ENCODE results near the gene SKAP2.

Gene SKAP2

DNA sequence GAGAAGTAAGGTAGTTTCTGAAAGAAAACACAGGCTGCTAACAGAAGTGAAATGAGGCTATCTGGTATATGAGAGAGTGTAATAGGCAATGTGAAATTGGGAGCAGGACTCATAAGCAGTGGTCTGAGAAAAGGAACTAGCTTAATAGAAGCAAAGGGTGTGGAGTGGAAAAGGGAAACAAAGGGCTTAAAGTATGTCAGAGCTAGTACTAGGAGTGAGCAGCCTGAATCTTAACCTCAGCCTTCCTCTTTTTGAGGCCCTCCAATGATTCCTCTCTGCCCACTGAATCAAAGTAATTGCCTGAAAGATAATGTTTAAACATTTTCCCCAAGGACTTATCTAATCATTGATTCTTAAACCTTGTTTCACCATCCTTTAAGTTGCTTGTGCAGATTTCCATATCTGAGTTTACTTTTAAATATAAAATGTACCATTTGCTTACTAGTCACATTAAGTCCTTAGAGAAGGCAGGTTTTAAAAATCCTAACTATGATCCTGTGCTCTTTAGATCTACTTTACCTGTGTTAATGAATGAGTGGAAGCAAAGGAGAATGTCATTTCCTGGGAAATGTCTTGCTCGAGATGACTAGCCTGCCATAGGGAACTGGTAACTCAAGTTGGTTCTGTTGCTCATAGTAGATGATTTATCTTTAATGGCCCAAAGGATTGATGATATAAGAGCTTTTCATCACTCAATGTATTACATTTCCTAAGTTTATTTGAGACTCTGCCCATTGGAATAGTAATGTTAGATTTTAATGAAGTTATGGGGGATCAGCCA lies 155.0 kb downstream of the SKAP2 start:
- ATAC-seq (replicated peaks), result no peak
- no peak for DNase-seq
- Mint-ChIP-seq H3K36me3 (ENCODE audit: insufficient read depth) (no peaks in the 10 kb centered on the region), H3K27me3 (no peaks in the 10 kb centered on the region), H3K4me3 (no peak overlapping the region), H3K4me1 (ENCODE audit: low read depth in 2 of 2) (no peaks in the 10 kb centered on the region), H3K9me3 (no peaks in the 10 kb centered on the region), H3K27ac (no peak overlapping the region)

DNA sequence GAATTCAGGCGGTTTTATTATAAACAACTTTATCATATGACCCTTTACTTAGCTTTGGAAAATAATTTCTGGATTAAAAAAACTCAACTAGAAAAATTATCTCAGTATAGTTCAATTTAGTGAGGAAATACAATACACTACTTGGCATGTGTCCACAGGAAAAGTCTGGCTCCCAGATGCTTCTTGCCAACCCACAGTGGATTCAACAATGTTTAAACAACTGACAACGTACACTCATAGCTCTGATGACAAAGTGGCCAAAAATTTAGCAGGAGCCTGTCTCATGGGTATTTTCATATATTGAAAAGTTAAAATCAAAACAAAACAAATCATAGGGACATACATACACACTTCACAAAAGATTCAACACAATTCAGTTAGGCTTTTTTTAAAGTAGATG lies 158.8 kb downstream of the SKAP2 start:
- H3K27me3 Mint-ChIP-seq, result no peaks in the 10 kb centered on the region
- no peak overlapping the region for H3K27ac Mint-ChIP-seq
- H3K9me3 Mint-ChIP-seq, result no peaks in the 10 kb centered on the region
- peaks cover 2% of the 10 kb centered on the region for H3K36me3 Mint-ChIP-seq (ENCODE audit: insufficient read depth)
- no peak overlapping the region for H3K4me3 Mint-ChIP-seq
- ATAC-seq (replicated peaks) (no peak), DNase-seq (no peak)
- H3K4me1 Mint-ChIP-seq (ENCODE audit: low read depth in 2 of 2), result no peaks in the 10 kb centered on the region

GRCh38 chr7:26704786-26705185 lies 159.6 kb downstream of the SKAP2 start:
- no peaks in the 10 kb centered on the region for H3K27me3 Mint-ChIP-seq
- no peak overlapping the region for H3K4me3 Mint-ChIP-seq
- DNase-seq (no peak), ATAC-seq (replicated peaks) (no peak)
- H3K27ac Mint-ChIP-seq, result no peak overlapping the region
- peaks cover 2% of the 10 kb centered on the region for H3K36me3 Mint-ChIP-seq (ENCODE audit: insufficient read depth)
- no peaks in the 10 kb centered on the region for H3K4me1 Mint-ChIP-seq (ENCODE audit: low read depth in 2 of 2)
- no peaks in the 10 kb centered on the region for H3K9me3 Mint-ChIP-seq

DNA sequence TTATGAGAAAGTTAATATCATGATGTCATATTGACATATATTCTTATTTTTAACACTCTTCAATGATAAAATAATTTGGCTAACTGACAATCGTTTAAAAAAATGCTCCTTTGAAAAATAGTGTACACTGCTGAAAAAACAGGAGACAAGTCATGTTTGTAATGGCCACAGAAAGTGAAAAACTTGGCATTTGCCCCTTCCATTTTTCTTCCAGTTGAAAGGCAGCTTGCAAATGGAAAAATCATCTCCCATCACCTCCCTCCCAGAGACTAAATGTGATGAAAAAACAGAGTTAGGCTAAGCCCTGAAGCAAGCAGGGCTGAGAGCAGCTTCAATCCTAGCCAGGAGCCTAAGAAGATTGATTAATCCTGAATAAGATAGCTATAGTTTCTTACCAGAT lies 160.4 kb downstream of the SKAP2 start:
- no peaks in the 10 kb centered on the region for H3K4me1 Mint-ChIP-seq (ENCODE audit: low read depth in 2 of 2)
- no peaks in the 10 kb centered on the region for H3K9me3 Mint-ChIP-seq
- H3K4me3 Mint-ChIP-seq, result no peak overlapping the region
- no peak overlapping the region for H3K27ac Mint-ChIP-seq
- H3K36me3 Mint-ChIP-seq (ENCODE audit: insufficient read depth), result peaks cover 2% of the 10 kb centered on the region
- H3K27me3 Mint-ChIP-seq, result no peaks in the 10 kb centered on the region
- ATAC-seq (replicated peaks), result no peak
- no peak for DNase-seq

DNA sequence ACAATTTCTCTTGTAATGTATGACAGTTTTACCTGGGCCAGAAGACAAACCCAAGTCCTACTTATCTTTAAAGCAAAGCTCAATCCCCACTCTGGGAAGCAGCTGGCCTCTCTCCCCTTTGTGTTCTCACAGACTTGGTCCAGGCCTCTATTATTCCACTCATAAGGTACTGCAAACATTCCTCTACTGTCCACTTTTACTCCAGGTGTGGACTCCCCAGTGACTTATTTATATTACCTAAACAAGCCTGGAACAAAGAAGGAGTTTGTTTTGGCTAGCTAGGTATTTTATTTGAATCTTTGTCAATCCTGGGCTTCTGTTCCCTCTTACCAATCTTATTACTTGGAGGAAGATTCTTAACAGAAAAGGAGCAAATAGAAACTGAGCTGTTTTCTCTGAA lies 163.5 kb downstream of the SKAP2 start:
- Mint-ChIP-seq H3K9me3 (no peaks in the 10 kb centered on the region), H3K4me3 (no peak overlapping the region), H3K36me3 (ENCODE audit: insufficient read depth) (peaks cover 2% of the 10 kb centered on the region), H3K4me1 (ENCODE audit: low read depth in 2 of 2) (no peaks in the 10 kb centered on the region), H3K27me3 (no peaks in the 10 kb centered on the region), H3K27ac (no peak overlapping the region)
- no peak for ATAC-seq (replicated peaks)
- no peak for DNase-seq

DNA sequence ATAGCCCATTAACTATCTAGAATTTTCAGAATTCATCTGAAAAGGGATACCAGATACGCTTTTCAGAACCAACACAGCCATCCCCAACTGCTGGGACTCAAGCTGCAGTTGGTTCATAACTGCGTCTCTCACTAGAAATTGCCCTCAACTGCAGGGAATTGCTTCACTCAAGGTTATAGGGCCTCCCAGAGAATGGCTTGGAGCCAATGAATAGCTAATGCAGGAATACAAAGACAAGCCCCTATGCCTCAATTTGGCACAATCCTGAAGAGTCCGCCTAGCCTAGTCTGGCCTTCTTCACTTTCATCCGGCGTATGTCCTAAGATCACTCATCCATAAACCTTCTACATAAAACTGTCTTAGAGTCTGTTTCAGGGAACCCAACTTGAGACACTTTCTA lies 164.0 kb downstream of the SKAP2 start:
- no peaks in the 10 kb centered on the region for H3K27me3 Mint-ChIP-seq
- DNase-seq (no peak), ATAC-seq (replicated peaks) (no peak)
- no peaks in the 10 kb centered on the region for H3K9me3 Mint-ChIP-seq
- peaks cover 2% of the 10 kb centered on the region for H3K36me3 Mint-ChIP-seq (ENCODE audit: insufficient read depth)
- no peak overlapping the region for H3K27ac Mint-ChIP-seq
- no peaks in the 10 kb centered on the region for H3K4me1 Mint-ChIP-seq (ENCODE audit: low read depth in 2 of 2)
- H3K4me3 Mint-ChIP-seq, result no peak overlapping the region

DNA sequence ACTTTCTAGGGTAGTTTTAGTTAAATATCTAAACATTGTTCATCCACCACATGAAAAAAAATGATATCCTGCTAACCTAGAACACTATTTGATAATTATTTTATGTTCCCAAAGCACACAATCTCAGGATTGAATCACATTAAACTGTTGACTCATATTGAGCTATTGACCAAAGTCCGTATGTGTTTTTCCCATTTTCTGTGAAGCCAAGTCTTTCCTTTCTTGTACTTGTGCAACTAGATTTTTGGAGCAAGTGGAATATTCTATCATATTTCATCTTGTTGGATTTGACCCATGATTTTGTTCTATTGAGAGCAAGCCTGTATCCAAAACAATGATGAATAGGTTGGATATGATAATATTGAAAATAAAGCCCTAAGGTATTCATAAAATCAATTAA lies 164.6 kb downstream of the SKAP2 start:
- H3K27ac Mint-ChIP-seq, result no peak overlapping the region
- peaks cover 2% of the 10 kb centered on the region for H3K36me3 Mint-ChIP-seq (ENCODE audit: insufficient read depth)
- ATAC-seq (replicated peaks) (no peak), DNase-seq (no peak)
- H3K27me3 Mint-ChIP-seq, result no peaks in the 10 kb centered on the region
- H3K4me3 Mint-ChIP-seq, result no peak overlapping the region
- H3K4me1 Mint-ChIP-seq (ENCODE audit: low read depth in 2 of 2), result no peaks in the 10 kb centered on the region
- no peaks in the 10 kb centered on the region for H3K9me3 Mint-ChIP-seq

GRCh38 chr7:26698806-26699205 lies 165.6 kb downstream of the SKAP2 start:
- H3K27ac Mint-ChIP-seq, result no peak overlapping the region
- H3K27me3 Mint-ChIP-seq, result no peaks in the 10 kb centered on the region
- DNase-seq (no peak), ATAC-seq (replicated peaks) (no peak)
- H3K36me3 Mint-ChIP-seq (ENCODE audit: insufficient read depth), result peaks cover 2% of the 10 kb centered on the region
- no peaks in the 10 kb centered on the region for H3K9me3 Mint-ChIP-seq
- no peak overlapping the region for H3K4me3 Mint-ChIP-seq
- H3K4me1 Mint-ChIP-seq (ENCODE audit: low read depth in 2 of 2), result no peaks in the 10 kb centered on the region

GRCh38 chr7:26698194-26698593 lies 166.2 kb downstream of the SKAP2 start:
- Mint-ChIP-seq H3K36me3 (ENCODE audit: insufficient read depth) (peaks cover 2% of the 10 kb centered on the region), H3K9me3 (no peaks in the 10 kb centered on the region), H3K4me3 (no peak overlapping the region), H3K27me3 (no peaks in the 10 kb centered on the region), H3K27ac (no peak overlapping the region), H3K4me1 (ENCODE audit: low read depth in 2 of 2) (no peaks in the 10 kb centered on the region)
- no peak for ATAC-seq (replicated peaks)
- DNase-seq, result no peak

- ATAC-seq (replicated peaks), result no peak
- Mint-ChIP-seq H3K27me3 (no peaks in the 10 kb centered on the region), H3K36me3 (ENCODE audit: insufficient read depth) (no peaks in the 10 kb centered on the region), H3K9me3 (no peaks in the 10 kb centered on the region), H3K4me1 (ENCODE audit: low read depth in 2 of 2) (no peaks in the 10 kb centered on the region), H3K27ac (no peak overlapping the region), H3K4me3 (no peak overlapping the region)
- no peak for DNase-seq
Measured at GRCh38 chr7:26696978-26697377, 167.4 kb downstream of the SKAP2 start.

GRCh38 chr7:26696161-26696560 lies 168.2 kb downstream of the SKAP2 start:
- Mint-ChIP-seq H3K9me3 (no peaks in the 10 kb centered on the region), H3K36me3 (ENCODE audit: insufficient read depth) (no peaks in the 10 kb centered on the region), H3K27me3 (no peaks in the 10 kb centered on the region), H3K27ac (no peak overlapping the region), H3K4me1 (ENCODE audit: low read depth in 2 of 2) (peaks cover 0 to 5% of the 10 kb centered on the region in 2 donors), H3K4me3 (no peak overlapping the region)
- DNase-seq (no peak), ATAC-seq (replicated peaks) (no peak)

DNA sequence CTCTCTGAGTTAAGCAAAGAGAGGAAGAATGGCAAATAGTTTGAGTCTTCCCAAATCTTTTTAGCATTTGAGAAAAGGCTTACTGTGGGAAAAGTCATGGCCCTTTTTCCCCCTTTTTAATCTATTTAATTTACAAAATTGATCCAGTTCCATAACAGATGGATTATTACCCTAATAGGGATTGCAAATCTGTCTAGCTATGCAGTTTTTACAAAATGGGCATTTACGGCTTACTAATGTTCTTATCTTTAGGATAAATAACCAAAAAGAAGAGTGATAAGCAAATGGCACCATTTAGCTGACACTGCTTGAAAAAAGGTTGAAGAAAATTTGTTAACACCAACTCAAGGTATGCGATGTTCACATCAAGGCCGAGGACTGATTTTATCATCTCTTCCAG lies 169.7 kb downstream of the SKAP2 start:
- H3K36me3 Mint-ChIP-seq (ENCODE audit: insufficient read depth), result no peaks in the 10 kb centered on the region
- no peaks in the 10 kb centered on the region for H3K9me3 Mint-ChIP-seq
- H3K27me3 Mint-ChIP-seq, result no peaks in the 10 kb centered on the region

DNA sequence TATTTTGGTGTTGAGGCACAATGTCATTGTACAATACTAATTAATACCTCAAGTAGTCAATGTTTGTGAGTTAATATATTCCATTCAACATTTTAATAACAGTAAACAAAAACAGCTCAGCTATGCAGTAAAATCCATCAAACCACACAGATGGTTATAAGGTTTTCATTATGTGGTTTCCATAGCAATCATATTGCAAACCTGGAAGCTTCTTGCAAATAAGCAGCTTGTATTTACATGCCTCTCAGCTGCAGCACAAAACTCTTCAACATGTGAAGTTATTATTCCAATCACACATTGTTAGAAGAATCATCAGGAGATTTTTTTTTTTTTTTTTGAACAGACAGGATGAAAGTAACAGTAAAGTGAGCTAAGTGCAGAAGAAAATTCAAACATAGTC lies 170.2 kb downstream of the SKAP2 start:
- H3K9me3 Mint-ChIP-seq, result no peaks in the 10 kb centered on the region
- no peak overlapping the region for H3K4me3 Mint-ChIP-seq
- H3K36me3 Mint-ChIP-seq (ENCODE audit: insufficient read depth), result no peaks in the 10 kb centered on the region
- H3K27me3 Mint-ChIP-seq, result no peaks in the 10 kb centered on the region
- H3K4me1 Mint-ChIP-seq (ENCODE audit: low read depth in 2 of 2), result peaks cover 0 to 5% of the 10 kb centered on the region in 2 donors
- no peak overlapping the region for H3K27ac Mint-ChIP-seq
- ATAC-seq (replicated peaks) (no peak), DNase-seq (no peak)

More for the DNA sequence above, 169.7 kb downstream of the SKAP2 start:
- H3K4me1 Mint-ChIP-seq (ENCODE audit: low read depth in 2 of 2), result peaks cover 0 to 5% of the 10 kb centered on the region in 2 donors
- H3K27ac Mint-ChIP-seq, result no peak overlapping the region
- DNase-seq, result no peak
- no peak for ATAC-seq (replicated peaks)
- H3K4me3 Mint-ChIP-seq, result no peak overlapping the region

DNA sequence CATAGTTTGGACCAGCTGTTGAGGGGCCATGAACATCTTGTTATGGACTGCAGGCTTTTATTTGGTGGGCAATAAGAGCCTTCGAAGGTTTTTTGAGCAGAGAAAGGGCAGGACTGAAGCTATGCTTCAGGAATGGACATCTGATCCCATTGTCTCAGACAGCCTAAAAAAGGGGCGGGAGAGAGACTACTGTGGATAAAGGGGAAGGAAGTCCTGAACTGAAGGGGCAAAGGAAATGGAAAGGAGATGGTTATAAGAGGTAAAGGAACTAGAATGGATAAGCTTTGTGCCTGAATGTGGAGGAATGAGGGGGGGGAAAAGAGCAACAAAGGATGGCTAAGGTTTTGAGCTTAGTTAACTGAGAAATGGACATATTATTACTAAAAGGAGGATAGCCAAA lies 172.5 kb downstream of the SKAP2 start:
- Mint-ChIP-seq H3K4me3 (no peak overlapping the region), H3K36me3 (ENCODE audit: insufficient read depth) (no peaks in the 10 kb centered on the region), H3K9me3 (no peaks in the 10 kb centered on the region), H3K27ac (peak overlapping the region in 1 of 2 donors; percentile 2), H3K4me1 (ENCODE audit: low read depth in 2 of 2) (peaks cover 0 to 5% of the 10 kb centered on the region in 2 donors), H3K27me3 (no peaks in the 10 kb centered on the region)
- no peak for DNase-seq
- no peak for ATAC-seq (replicated peaks)
